Lung microvascular endothelial cell (primary cell): ENCODE results near the gene IKZF2. TPM values are rescaled to one million over a fixed set of nuclear protein-coding genes. Genes with fewer than 3 reads are reported as not detected.
"Not testable (repeated sequence)": the region's sequence is repeated elsewhere in the genome, so short reads cannot be mapped to it uniquely, and the experiment has no call there.

ENCODE experiments used
- DNase-seq, 2 donors: peaks; one replicate each; pipeline versions ENCODE4 v3.0.0 to v3.0.0-alpha.2; 2010; ENCODE audit warnings: low read depth in 2 of 2
- total RNA-seq: library from RNA; depleted of rRNA; stranded (reverse); fragments of >200 nt; gene quantifications from 2 replicates; pipeline ENCODE4 v1.2.1, GENCODE V29; 2014

The IKZF2 gene
- total RNA-seq, 1 donor from 2014 or later = 1.4 TPM

DNA sequence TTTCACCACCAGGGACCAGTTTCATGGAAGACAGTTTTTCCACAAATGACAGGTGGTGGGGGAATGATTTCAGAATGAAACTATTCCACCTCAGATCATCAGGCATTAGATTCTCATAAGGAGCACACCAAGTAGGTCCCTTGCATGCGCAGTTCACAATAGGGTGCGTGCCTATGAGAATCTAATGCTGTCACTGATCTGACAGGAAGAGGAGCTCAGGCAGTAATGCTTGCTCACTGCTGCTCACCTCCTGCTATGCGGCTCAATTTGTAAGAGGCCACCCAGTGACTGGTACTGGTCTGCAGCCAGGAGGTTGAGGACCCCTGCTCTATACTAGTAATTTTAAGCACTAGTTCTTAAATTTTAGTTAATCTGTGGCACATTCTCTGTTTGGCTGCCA is 107.8 kb downstream of the IKZF2 start:
- no peak for DNase-seq

- no peak for DNase-seq
Measured at GRCh38 chr2:213042262-213042661, 109.2 kb downstream of the IKZF2 start.

- peak in 1 of 2 donors; percentile 1 for DNase-seq
Measured at GRCh38 chr2:213036836-213037235, 114.6 kb downstream of the IKZF2 start.

- no peak for DNase-seq
Measured at GRCh38 chr2:213034585-213034984, 116.8 kb downstream of the IKZF2 start.

- no peak for DNase-seq
Measured at GRCh38 chr2:213032607-213033006, 118.8 kb downstream of the IKZF2 start.

- no peak for DNase-seq
Measured at GRCh38 chr2:213022987-213023386, 128.4 kb downstream of the IKZF2 start.

GRCh38 chr2:213021971-213022899 is 129.2 kb downstream of the IKZF2 start:
- peak in 1 of 2 donors; percentile 23 for DNase-seq

- DNase-seq = not testable (repeated sequence)
Measured at GRCh38 chr2:213020913-213021312, 130.5 kb downstream of the IKZF2 start.

DNA sequence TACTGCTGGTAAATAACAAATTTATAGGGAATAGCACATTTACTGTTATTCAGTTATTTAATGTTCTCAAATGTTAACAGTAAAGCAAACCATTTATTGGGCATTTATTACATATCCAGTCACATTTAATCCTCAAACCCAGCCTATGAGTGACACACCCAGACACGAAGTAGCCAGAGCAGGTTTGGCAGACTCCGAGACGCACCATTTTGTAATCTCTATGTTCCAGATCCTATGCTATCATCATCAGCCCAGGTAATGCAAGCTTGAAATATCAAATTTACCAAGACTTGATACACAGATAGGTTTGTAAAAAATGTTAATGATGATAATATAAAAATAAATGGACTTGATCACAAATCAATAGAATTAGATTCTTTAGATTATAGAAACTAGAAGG is 131.1 kb downstream of the IKZF2 start:
- DNase-seq = no peak

GRCh38 chr2:213019368-213019767 is 132.0 kb downstream of the IKZF2 start:
- no peak for DNase-seq

DNA sequence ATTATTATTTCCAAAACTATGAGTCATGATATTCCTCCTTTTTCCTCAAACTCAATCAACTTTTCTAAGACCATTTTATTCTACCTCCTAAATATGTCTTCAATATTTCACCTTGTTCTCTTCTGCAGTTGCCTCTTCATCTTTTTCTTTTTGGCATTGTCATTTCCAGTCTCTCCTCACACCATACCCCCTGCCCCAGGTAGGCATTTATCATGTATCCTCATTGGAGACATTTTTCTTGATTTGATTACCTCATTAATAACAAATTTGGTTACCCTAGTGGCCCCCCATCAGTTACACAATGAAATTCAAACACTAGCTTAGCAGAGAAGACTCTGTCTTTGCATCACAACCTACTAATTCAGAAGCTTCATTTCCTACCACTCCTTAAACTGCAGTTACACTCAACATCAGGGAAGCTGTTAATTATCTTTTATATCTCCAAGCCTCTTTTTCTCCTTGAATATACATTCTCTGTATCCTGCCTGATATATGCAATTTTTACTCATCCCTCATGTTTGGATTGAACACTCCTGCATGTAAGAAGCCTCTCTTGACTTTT is 133.0 kb downstream of the IKZF2 start:
- no peak for DNase-seq

GRCh38 chr2:213017404-213017803 is 134.0 kb downstream of the IKZF2 start:
- no peak for DNase-seq

DNA sequence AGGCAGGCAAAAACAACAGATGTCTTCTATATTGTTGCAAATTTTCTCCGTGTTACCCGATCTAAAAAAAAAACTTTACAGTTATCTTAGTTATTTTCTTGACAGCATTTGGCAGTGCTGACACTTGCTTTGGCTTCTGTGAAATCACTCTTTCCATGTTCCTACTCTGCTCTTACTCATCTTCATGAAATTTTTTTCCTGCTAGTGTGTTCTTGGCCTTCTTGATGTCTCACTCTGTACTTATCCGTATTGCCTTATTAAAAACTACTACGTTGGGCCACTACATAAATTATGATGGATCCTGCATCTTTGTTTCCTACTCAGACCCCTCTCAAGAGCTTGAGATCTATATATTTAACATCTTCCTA is 134.4 kb downstream of the IKZF2 start:
- DNase-seq = no peak

DNA sequence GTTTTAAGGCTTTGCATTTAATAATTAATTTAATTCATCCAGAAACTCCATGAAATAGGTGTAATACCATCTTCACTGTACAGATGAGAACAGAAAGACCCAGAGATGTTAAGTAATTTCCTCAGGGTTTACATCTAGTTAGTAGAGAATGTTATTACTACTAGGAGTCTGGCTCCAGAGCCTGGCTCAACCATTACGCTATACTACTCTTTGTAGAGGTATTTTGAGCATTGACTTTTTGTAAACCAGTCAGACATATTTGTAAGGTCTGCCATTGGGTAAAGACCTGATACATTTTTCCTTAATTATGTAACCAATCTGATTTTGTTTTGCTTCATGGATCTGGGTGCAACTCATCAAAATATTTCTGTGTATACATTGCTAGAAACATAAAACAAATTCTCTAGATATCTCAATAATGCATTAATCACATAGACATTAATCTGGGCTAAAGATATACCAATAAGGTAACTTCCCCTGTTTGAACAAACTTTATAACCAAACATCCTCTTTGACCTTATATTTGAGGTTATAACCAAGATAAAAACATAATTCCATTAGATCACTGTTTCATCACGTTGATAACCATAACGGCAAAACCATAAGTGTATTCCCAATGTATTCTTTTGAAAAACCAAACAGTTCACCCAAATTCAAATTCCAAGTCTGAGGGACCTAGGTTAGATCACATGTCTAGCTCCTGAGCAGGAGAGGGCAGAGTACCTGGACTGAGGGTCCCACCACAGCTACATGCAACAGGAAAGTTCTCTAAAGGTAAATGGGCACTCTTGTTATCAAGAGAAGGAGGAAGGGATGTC is 135.0 kb downstream of the IKZF2 start:
- DNase-seq = no peak

- no peak for DNase-seq
Measured at GRCh38 chr2:213015387-213016165, 135.8 kb downstream of the IKZF2 start.

DNA sequence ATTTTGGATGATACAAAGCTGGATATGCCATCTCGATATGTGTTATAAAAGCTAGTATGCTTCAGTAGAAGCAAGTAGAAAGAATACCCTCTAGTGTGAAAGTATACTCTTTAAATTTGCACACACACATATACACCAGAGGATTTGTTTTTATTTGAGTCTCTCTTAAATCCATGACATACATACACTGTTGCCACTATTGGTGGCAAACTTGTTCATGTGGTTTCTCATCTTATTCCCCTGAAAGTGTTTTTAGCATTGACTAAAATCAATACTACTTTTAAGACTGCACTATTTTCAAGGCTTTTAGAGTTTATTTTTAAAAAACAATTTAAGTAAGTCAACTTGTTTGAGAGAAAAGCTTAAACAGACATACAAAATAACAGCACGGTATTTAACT is 137.4 kb downstream of the IKZF2 start:
- DNase-seq = no peak

- DNase-seq = no peak
Measured at GRCh38 chr2:213011505-213011904, 139.9 kb downstream of the IKZF2 start.

GRCh38 chr2:213010106-213010779 is 141.2 kb downstream of the IKZF2 start:
- no peak for DNase-seq

DNA sequence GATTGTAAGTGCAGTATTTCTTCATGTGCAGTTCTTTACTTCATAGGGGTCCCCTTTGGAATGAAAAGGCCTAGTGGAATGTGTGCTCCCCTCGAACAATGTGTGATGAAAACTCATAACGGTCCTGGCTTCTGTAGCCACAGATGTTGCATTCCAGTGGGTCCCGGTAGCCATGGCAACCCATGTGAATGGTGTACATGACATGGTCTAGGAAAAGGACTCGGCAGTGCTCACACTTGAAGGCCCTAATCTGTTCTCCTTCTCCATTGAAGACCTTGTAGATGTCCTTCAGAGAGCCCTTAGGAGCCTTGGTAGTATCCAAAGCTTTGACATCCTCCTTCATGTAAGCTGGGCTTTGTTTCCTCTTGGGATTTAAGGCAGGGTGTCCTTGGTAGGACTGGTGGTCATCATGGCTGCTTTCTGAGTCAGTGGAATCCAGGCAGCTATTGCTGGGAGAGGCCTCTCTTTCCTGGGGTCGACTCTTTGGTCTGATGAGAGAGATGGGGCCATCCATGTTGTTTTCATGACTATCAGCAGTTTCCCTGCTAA is 144.0 kb downstream of the IKZF2 start:
- DNase-seq = no peak

GRCh38 chr2:213004197-213004821 is 147.1 kb downstream of the IKZF2 start:
- DNase-seq = no peak
